DND-41 (cell line): Measurements from ENCODE around the gene PPP2R5B.

Experiments used
- ATAC-seq: fragments of 200-7000 bp; cut with Tn5 transposase; 3 replicates; pipeline ENCODE4 v1.9.1; 2021; ENCODE audit warnings: low read depth; ENCODE audit not compliant: insufficient read depth
- DNase-seq: peaks from one replicate; pipeline ENCODE4 v3.0.0-alpha.2; 2020
- H2AFZ ChIP-seq: 2 replicates; pipeline ENCODE4 v1.6.0; 2012; ENCODE audit warnings: low read depth, low read length
- H3K27ac ChIP-seq: 2 replicates; pipeline ENCODE4 v1.5.1; 2012; ENCODE audit warnings: low read length, inconsistent platforms
- H3K27me3 ChIP-seq: fragments of 200-600 bp; sonication (generic); 2 replicates; pipeline ENCODE4 v1.6.0; 2012; ENCODE audit warnings: low read length, mild to moderate bottlenecking, inconsistent platforms; ENCODE audit not compliant: insufficient read depth, poor library complexity
- H3K36me3 ChIP-seq: 2 replicates; pipeline ENCODE4 v1.5.1; 2012; ENCODE audit warnings: low read length, inconsistent platforms; ENCODE audit not compliant: insufficient read depth
- H3K4me1 ChIP-seq: 2 replicates; pipeline ENCODE4 v1.5.1; 2012; ENCODE audit warnings: mild to moderate bottlenecking, low read length; ENCODE audit not compliant: insufficient read depth
- H3K4me2 ChIP-seq: 2 replicates; pipeline ENCODE4 v1.6.0; 2012; ENCODE audit warnings: mild to moderate bottlenecking, moderate library complexity, low read length, inconsistent platforms; ENCODE audit not compliant: insufficient read depth
- H3K4me3 ChIP-seq, 2 experiments: fragments of 200-600 bp in 1 of 2; shearing (Covaris generic) in 1 of 2; 2 replicates each; pipeline ENCODE4 v1.5.1; 2012 to 2016; ENCODE audit warnings: inconsistent platforms in 2 of 2, low read length in 2 of 2, mild to moderate bottlenecking in 2 of 2, low read depth in 1 of 2, moderate library complexity in 1 of 2
- H3K79me2 ChIP-seq: 2 replicates; pipeline ENCODE4 v1.6.0; 2012; ENCODE audit warnings: low read length, inconsistent platforms; ENCODE audit not compliant: insufficient read depth
- H3K9ac ChIP-seq: 2 replicates; pipeline ENCODE4 v1.6.0; 2012; ENCODE audit warnings: low read depth, mild to moderate bottlenecking, inconsistent platforms, low read length, moderate library complexity
- H3K9me3 ChIP-seq: 2 replicates; pipeline ENCODE4 v1.5.1; 2012; ENCODE audit warnings: low read length, moderate library complexity, mild to moderate bottlenecking, inconsistent platforms; ENCODE audit not compliant: insufficient read depth, severe bottlenecking
- H4K20me1 ChIP-seq: 2 replicates; pipeline ENCODE4 v1.6.0; 2012; ENCODE audit warnings: low read length; ENCODE audit not compliant: insufficient read depth
- EZH2 ChIP-seq: IDR thresholded peaks from 3 replicates; pipeline ENCODE4 v1.6.1; 2012; ENCODE audit warnings: borderline replicate concordance, low read depth, mild to moderate bottlenecking, moderate library complexity, low read length, inconsistent platforms; ENCODE audit not compliant: severe bottlenecking
- TF ChIP-seq, protein P1 (sequence below): IDR thresholded peaks from 2 replicates; pipeline ENCODE4 v1.5.1; 2012; ENCODE audit warnings: borderline replicate concordance, low read length, moderate library complexity, mild to moderate bottlenecking; ENCODE audit not compliant: poor library complexity, severe bottlenecking; ENCODE audit errors: extremely low read depth

The PPP2R5B gene

DNA sequence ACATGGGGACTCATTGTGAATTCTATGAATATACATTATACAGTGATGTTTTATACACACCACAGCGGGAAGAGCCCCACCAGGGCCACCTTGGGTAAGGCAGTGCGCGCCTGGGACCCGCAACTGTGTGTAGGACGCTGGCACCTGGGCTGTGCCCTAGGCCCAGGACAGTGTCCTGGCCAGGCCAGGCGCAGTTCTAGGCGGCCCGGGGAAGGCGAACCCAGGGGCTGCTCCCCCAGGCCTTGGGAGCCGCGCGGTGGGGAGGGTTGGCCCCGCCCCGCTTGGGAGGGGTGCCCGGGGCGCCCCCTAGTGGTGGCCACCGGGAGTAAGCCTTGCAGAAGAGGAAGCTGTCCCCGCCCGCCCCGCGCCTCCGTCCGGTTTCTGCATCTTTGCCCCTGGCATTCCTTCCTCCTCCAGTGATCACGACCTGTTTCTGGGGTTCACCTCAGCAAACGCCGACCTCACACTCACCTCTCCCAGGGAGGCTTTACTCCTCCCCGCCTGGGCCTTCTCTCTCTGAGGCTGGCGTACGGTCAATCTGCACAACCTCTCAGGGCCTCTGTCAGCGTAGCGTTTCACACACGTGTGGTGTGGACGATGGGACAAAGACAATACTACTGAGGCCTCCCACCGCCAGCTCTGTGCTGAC, 36.6 kb upstream of the PPP2R5B start:
- peak; percentile 86 for DNase-seq
- Histone ChIP-seq H4K20me1 (no peaks in the 10 kb centered on the region), H3K27ac (peak overlapping the region; percentile 79), H3K36me3 (no peaks in the 10 kb centered on the region), H3K79me2 (no peaks in the 10 kb centered on the region), H3K9ac (peak overlapping the region; percentile 52), H2AFZ (peak overlapping the region; percentile 100), H3K4me3 (peak overlapping the region in 1 of 2 experiments; percentile 52; a peak in 2 of 4 replicates), H3K9me3 (no peaks in the 10 kb centered on the region), H3K27me3 (no peaks in the 10 kb centered on the region), H3K4me1 (peaks cover 27% of the 10 kb centered on the region), H3K4me2 (peak overlapping the region; percentile 81)
- TF ChIP-seq, protein P1, sequence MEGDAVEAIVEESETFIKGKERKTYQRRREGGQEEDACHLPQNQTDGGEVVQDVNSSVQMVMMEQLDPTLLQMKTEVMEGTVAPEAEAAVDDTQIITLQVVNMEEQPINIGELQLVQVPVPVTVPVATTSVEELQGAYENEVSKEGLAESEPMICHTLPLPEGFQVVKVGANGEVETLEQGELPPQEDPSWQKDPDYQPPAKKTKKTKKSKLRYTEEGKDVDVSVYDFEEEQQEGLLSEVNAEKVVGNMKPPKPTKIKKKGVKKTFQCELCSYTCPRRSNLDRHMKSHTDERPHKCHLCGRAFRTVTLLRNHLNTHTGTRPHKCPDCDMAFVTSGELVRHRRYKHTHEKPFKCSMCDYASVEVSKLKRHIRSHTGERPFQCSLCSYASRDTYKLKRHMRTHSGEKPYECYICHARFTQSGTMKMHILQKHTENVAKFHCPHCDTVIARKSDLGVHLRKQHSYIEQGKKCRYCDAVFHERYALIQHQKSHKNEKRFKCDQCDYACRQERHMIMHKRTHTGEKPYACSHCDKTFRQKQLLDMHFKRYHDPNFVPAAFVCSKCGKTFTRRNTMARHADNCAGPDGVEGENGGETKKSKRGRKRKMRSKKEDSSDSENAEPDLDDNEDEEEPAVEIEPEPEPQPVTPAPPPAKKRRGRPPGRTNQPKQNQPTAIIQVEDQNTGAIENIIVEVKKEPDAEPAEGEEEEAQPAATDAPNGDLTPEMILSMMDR = peak; percentile 95
- TF ChIP-seq EZH2 = no peak
- ATAC-seq = peak; percentile 92

DNA sequence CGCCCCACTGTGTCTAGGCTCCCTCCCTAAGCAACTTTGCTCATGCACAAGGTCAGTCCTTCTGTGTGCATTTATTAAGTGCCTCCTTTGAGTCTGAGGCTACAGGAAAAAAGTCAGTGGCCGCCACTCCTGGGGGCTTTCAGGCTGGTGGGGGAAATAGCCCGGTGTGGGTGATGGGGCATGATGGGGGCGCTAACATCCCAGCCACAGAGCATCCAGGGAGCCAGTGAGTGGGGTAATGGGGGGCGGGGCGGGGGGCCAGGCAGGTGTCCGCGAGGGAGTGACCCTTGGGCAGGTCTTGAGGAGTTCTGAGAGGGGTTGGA, 36.1 kb upstream of the PPP2R5B start:
- Histone ChIP-seq H3K4me1 (peaks cover 22% of the 10 kb centered on the region), H3K9ac (peak overlapping the region; percentile 52), H3K36me3 (no peaks in the 10 kb centered on the region), H2AFZ (peak overlapping the region; percentile 100), H3K27me3 (no peaks in the 10 kb centered on the region), H4K20me1 (no peaks in the 10 kb centered on the region), H3K79me2 (no peaks in the 10 kb centered on the region), H3K4me2 (peak overlapping the region; percentile 81), H3K27ac (peak overlapping the region; percentile 79), H3K9me3 (no peaks in the 10 kb centered on the region), H3K4me3 (peak overlapping the region in 1 of 2 experiments; percentile 52; a peak in 2 of 4 replicates)
- ATAC-seq = no peak
- no peak for DNase-seq
- TF ChIP-seq EZH2 = no peak
- TF ChIP-seq, protein P1 = no peak

DNA sequence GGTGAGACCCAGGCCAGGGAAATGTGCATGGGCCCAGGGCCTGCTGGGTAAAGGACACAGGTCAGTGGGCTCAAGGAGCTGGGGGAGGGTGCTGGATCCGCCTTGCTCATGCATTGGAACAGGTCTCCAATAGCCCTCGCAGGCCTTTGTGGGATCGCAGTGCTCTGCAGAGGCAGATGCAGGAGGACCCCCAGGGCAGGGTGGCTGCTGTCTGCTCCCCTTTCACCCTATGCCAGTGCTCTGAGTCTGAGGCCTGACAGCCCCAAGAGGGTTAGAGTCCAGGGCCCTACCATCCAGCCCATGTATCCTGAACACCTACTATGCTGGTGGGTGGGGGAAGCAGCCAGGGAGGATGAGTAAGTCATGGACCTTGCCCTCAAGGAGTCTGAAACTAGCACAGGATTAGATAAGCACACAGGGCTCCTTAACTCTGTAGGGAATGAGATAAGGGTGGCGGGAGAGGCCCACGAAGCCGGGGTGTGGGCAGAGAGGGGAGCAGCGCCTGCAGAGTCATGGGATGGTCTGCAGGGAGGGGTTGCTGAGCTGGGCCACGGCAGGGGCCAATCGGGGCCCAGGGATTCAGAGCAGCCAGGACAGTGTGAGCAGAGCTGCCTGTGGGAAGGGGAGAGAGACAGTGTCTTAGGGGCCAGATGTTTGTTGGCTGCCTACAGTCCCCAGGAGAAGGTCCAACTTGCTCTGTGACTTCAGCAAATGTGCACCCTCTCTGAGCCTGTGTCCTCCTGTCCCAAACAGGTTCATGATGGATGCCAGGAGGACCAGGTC, 35.6 kb upstream of the PPP2R5B start:
- Histone ChIP-seq H2AFZ (no peak overlapping the region), H3K9ac (no peak overlapping the region; the same call in 1 of the 2 replicates), H4K20me1 (no peaks in the 10 kb centered on the region), H3K27ac (no peak overlapping the region), H3K36me3 (no peaks in the 10 kb centered on the region), H3K9me3 (no peaks in the 10 kb centered on the region), H3K4me3 (no peak overlapping the region), H3K4me1 (peaks cover 16% of the 10 kb centered on the region), H3K79me2 (no peaks in the 10 kb centered on the region), H3K4me2 (no peak overlapping the region), H3K27me3 (no peaks in the 10 kb centered on the region)
- DNase-seq (no peak), ATAC-seq (no peak)
- TF ChIP-seq, protein P1 = no peak
- TF ChIP-seq EZH2 = no peak
